HG03159 (cell line): ENCODE data around the gene SLITRK6.
"Not testable (repeated sequence)": the region's sequence is repeated elsewhere in the genome, so short reads cannot be mapped to it uniquely, and the experiment has no call there.

Experiments used
- ATAC-seq: cut with Tn5 transposase; IDR thresholded peaks from one replicate; pipeline ENCODE4 v1.9.1; 2021; ENCODE audit warnings: mild to moderate bottlenecking, moderate library complexity; ENCODE audit not compliant: unreplicated experiment

Gene SLITRK6

DNA sequence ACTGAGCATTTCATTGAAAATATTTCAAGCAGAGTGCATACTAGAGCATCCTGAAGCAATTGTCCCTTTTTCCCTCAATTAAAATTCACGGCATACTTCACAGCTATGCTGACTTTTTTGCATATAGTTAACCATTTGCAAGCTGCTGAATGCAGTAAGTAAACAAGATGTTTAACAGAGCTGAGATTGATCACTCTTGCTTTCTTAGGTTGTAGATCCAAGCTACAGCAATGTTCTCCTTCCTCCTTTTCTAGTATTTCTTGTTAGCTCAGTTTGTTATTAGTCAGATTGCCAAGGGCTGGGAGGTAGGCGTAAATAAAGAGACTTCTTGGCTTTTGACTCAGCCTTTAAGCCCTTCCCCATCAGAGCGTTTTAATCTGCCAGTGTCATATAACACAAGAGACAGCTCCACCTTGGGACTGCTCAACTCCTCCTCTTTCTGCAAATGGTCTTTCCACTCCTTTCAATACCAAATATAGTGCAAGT, at the start of gene SLITRK6:
SLITRK6 (minus strand) TSS at position 323 of the 486 bp plus-strand sequence. CDS start 2,911 bp downstream, outside the sequence.
- ATAC-seq, result no peak

- ATAC-seq, result no peak
Observed at GRCh38 chr13:85847012-85847411, 47.8 kb upstream of the SLITRK6 start.

DNA sequence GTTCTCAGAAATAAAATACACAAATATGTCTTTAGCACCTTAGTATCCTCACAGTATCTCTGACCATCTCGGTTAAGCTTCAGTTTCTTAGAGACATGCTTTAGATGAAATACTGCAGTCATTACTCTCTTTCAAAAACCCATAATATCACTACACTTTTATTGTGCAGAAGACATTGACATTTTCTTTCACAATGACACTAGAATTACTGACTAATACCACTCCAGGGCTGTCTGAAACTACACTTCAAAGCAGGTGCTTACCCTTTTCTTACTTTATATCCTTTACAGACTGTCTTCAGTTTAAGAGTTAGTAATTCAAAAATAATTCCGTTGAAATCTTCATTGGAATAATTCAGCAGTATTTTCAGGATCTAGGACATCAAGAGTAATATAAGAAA, 42.2 kb upstream of the SLITRK6 start:
- ATAC-seq, result no peak

GRCh38 chr13:85833921-85834320, 34.7 kb upstream of the SLITRK6 start:
- ATAC-seq, result no peak

GRCh38 chr13:85828094-85828684, 29.0 kb upstream of the SLITRK6 start:
- ATAC-seq, result peak; percentile 72

DNA sequence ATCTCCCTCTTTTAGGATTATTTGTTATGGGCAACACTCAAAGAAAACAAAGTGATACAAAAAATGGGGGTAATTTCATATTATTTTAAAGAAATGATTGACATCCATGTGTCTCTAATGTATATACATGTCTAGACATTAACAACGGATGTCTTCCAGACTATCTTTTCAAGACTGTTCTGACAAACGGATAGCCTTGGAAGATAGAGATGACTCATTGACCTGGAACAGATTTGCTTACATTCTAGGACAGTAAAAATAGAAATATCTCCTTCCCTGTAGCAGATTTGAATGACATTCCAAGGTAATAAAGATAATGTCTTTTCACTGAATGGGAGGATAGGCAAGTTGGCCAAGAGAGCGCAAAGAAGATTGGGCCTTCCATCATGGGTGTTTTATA, 26.2 kb upstream of the SLITRK6 start:
- no peak for ATAC-seq

DNA sequence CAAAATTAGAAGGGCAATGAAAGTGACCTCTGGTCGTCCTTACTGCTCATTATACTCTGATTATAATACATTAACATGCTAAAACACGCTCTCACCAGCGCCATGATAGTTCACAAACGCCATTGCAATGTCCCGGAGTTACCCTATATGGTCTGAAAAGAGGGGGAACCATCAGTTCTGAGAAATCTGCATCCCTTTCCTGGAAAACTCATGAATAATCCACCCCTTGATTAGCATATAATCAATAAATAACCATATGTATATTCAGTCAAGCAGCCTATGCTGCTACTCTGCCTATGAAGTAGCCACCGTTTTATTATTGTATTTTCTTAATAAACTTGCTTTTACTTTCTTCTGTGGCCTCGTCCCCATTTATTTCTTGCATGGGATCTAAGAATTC, 24.6 kb upstream of the SLITRK6 start:
- no peak for ATAC-seq

DNA sequence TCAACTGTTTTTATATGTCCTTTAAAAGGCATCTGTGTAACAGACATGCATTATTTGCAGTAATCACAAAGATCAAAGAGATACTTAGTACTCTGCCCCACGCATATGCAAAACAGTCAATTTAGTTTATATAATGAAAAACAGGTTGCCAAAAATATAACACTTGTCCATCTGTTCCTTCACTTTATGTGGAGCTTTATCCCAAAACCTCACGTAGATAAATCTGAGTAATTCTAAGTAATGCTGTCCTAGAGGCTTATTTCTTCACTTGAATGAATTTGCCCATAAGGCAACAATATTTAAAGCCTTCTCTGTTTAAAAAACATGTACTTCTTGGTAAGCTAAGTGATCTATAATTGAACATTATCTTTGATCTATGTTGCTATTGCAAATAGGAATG, 20.3 kb upstream of the SLITRK6 start:
- no peak for ATAC-seq

DNA sequence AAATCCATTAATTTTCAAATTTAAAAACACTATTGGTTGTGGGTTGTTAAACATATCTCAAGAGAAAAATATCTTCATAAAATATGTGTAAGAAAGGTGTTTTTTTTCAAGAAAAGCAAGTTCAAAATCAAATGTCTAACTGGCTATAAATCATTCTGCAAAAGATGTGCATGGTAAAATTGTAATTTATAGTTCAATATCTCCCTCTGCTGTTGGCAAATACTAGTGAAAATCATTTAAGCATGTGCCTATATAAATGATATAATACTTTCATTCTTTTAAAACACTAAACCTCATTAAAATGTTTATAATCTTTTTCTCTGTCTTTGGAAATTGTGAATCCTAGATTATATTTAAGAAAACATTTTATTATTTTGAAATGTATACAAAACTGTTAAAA, 17.2 kb upstream of the SLITRK6 start:
- ATAC-seq, result no peak

DNA sequence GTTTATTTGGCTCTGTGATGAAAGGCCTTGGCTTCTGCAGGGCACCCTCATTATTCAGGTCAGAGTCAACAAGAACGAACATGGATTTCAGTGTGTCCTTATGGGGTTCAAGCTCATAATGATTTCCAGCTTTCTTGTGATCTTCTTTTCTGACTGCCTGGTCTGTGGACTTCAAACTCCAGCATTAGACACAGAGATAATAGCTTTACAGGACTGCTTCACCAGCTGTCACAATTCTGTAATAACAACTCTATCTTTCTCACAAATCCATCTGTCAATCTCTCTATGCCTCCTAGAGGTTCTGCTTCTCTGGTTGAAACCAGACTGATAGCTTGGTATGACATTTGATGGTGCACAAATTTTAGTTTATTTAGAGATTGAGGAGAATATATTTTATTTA, 13.1 kb upstream of the SLITRK6 start:
- no peak for ATAC-seq

DNA sequence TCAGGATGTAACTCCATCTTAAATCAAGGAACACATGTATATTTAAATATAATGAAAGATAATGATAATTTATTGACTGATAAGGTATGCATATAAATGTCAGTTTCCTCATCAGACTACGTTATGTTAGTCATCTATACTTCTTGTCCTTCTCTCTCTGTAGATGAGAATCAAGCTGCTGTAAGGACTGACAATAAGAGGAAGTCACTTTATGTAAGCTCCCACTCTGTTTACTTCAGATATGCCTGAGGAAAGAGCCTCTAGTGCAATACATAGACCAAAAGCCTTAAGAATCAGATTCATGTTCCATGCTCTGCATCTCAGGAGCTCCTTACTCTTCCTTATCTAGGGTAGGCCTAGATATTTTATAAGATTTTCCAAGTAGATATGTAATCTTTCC, 9.6 kb upstream of the SLITRK6 start:
- no peak for ATAC-seq

GRCh38 chr13:85806553-85807175, 7.4 kb upstream of the SLITRK6 start:
- peak; percentile 83 for ATAC-seq

- no peak for ATAC-seq
Observed at GRCh38 chr13:85798556-85798955, 663 bp downstream of the SLITRK6 start.

GRCh38 chr13:85797311-85797710, 1.9 kb downstream of the SLITRK6 start:
- no peak for ATAC-seq

- no peak for ATAC-seq
Observed at GRCh38 chr13:85785205-85785604, 14.0 kb downstream of the SLITRK6 start.

GRCh38 chr13:85772367-85772766, 26.9 kb downstream of the SLITRK6 start:
- ATAC-seq, result no peak

DNA sequence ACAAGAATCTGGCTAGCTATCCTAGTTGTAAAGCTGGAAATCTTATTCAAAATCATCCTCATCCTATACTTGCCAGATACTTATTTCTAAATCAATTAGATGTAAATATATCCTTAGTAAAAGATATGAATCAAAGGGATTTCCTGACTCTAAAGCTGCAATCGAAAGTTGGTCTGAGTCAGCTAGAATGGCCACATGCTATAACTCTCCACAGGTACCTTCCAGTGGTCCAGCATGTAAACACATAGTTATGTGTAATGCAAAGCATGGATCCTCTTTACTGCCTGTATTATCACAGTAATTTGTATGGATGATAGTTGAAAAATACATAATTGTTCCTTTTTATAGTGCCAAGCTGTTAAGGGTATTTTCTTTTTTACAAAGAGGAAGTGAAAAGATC, 27.4 kb downstream of the SLITRK6 start:
- no peak for ATAC-seq

GRCh38 chr13:85768946-85769345, 30.3 kb downstream of the SLITRK6 start:
- ATAC-seq, result no peak

GRCh38 chr13:85755123-85755522, 44.1 kb downstream of the SLITRK6 start:
- ATAC-seq, result no peak

DNA sequence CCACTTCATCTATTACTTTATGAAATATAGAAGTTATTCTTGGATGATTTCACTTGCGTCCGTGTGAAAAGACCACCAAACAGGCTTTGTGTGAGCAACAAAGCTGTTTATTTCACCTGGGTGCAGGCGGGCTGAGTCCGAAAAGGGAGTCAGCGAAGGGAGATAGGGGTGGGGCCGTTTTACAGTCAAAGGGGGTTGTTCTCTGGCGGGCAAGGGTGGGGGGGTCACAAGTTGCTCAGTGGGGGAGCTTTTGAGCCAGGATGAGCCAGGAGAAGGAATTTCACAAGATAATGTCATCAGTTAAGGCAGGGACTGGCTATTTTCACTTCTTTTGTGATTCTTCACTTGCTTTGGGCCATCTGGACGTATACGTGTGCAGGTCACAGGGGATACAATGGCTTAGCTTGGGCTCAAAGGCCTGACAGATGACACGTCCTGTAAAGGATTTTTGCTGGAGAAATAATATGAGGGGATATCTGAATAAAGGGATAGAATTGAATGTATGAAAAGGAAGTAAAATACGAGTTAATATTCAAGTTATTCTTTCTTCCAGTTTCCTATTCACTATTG, 55.9 kb downstream of the SLITRK6 start:
- ATAC-seq, result not testable (repeated sequence)
